SU-DHL-6 (cell line): ENCODE measurements around the gene ICA1.

Experiments
- CTCF ChIP-seq: fragments of 200-600 bp; sonication (generic); IDR thresholded peaks from one replicate; pipeline ENCODE4 v1.5.1; 2017; ENCODE audit warnings: antibody characterized with exemption, mild to moderate bottlenecking, low read length, moderate library complexity; ENCODE audit not compliant: insufficient read depth, poor library complexity, severe bottlenecking
- EZH2phosphoT487 ChIP-seq: fragments of 200-600 bp; sonication (generic), shearing (Covaris generic); conservative IDR thresholded peaks from 2 replicates; pipeline ENCODE4 v1.6.1; 2018; ENCODE audit warnings: mild to moderate bottlenecking, antibody characterized with exemption, low read length, moderate library complexity, mixed read lengths

DNA sequence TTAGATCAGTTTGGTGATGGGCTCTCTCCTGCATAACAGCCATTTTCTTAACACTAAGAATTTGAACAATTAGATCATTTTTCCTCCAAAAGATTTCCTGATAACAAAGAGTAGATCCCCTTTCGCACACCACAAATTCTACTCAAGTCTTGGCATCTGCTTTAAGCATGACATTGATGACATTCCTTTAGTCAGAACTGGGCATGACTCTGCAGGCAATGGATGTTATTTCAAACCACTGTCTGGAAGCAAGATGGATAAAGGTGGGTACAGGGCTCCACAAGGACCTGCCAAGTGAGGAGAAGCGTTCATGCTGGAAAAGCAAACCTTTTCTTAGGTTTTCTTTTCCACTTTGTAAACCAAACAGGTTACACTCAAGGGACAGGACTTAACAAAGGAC is 169.8 kb downstream of the ICA1 start:
- no peak for TF ChIP-seq CTCF
- no peak for TF ChIP-seq EZH2phosphoT487
